ENCODE results near the gene MX1. TPM values are rescaled to one million over a fixed set of nuclear protein-coding genes. Genes with fewer than 3 reads are reported as not detected.

The MX1 gene
- total RNA-seq, 1 donor from 2014 or later, result 16.7 TPM

- Histone ChIP-seq H3K27ac (no peak overlapping the region), H3K4me1 (peaks cover 13% of the 10 kb centered on the region), H3K36me3 (no peaks in the 10 kb centered on the region), H3K27me3 (no peaks in the 10 kb centered on the region), H3K9me3 (no peaks in the 10 kb centered on the region), H3K4me3 (no peak overlapping the region)
- DNase-seq (ENCODE audit: extremely low spot score in 2 of 2), result no peak
- no peak for TF ChIP-seq POLR2AphosphoS5 (IDR thresholded peaks at IDR 0.05; ENCODE audit: insufficient read depth in 1 of 2, low read depth in 1 of 2)
- no peak for TF ChIP-seq POLR2A (IDR thresholded peaks at IDR 0.05)
- TF ChIP-seq CTCF (IDR thresholded peaks at IDR 0.05), result no peak
- intact Hi-C loops (cut with DNase I), result no loop called here
Observed at GRCh38 chr21:41390043-41390639, 35.9 kb upstream of the MX1 start.

GRCh38 chr21:41393876-41394465 is 32.1 kb upstream of the MX1 start:
- intact Hi-C loops (cut with DNase I), result no loop called here
- Histone ChIP-seq H3K27me3 (no peaks in the 10 kb centered on the region), H3K27ac (no peak overlapping the region), H3K4me1 (no peaks in the 10 kb centered on the region), H3K36me3 (peaks cover 0 to 6% of the 10 kb centered on the region in 2 donors), H3K9me3 (no peaks in the 10 kb centered on the region), H3K4me3 (no peak overlapping the region)
- no peak for TF ChIP-seq CTCF (IDR thresholded peaks at IDR 0.05)
- TF ChIP-seq POLR2AphosphoS5 (IDR thresholded peaks at IDR 0.05; ENCODE audit: insufficient read depth in 1 of 2, low read depth in 1 of 2), result no peak
- TF ChIP-seq POLR2A (IDR thresholded peaks at IDR 0.05), result no peak
- DNase-seq (ENCODE audit: extremely low spot score in 2 of 2), result peak; percentile 71 to 77

- no peaks in the 10 kb centered on the region for H3K9me3 ChIP-seq
Observed at GRCh38 chr21:41396558-41397075, 29.4 kb upstream of the MX1 start.

GRCh38 chr21:41397471-41397891 is 28.6 kb upstream of the MX1 start:
- DNase-seq (ENCODE audit: extremely low spot score in 2 of 2), result peak; percentile 55 to 77
- Histone ChIP-seq H3K4me3 (no peak overlapping the region), H3K27ac (no peak overlapping the region), H3K9me3 (no peaks in the 10 kb centered on the region), H3K36me3 (peaks cover 0 to 15% of the 10 kb centered on the region in 2 donors), H3K4me1 (no peaks in the 10 kb centered on the region), H3K27me3 (no peaks in the 10 kb centered on the region)
- intact Hi-C loops (cut with DNase I), result no loop called here
- TF ChIP-seq CTCF (IDR thresholded peaks at IDR 0.05), result no peak
- no peak for TF ChIP-seq POLR2AphosphoS5 (IDR thresholded peaks at IDR 0.05; ENCODE audit: insufficient read depth in 1 of 2, low read depth in 1 of 2)
- no peak for TF ChIP-seq POLR2A (IDR thresholded peaks at IDR 0.05)

More at GRCh38 chr21:41396558-41397075, 29.4 kb upstream of the MX1 start:
- TF ChIP-seq CTCF (IDR thresholded peaks at IDR 0.05) (no peak), POLR2AphosphoS5 (IDR thresholded peaks at IDR 0.05; ENCODE audit: insufficient read depth in 1 of 2, low read depth in 1 of 2) (peak in 1 of 2 donors; percentile 10)
- Histone ChIP-seq H3K27ac (no peak overlapping the region), H3K36me3 (peaks cover 0 to 15% of the 10 kb centered on the region in 2 donors), H3K27me3 (no peaks in the 10 kb centered on the region), H3K4me3 (no peak overlapping the region), H3K4me1 (no peaks in the 10 kb centered on the region)
- intact Hi-C loops (cut with DNase I), result no loop called here
- peak; percentile 58 to 82 for DNase-seq (ENCODE audit: extremely low spot score in 2 of 2)

GRCh38 chr21:41398251-41398650 is 27.8 kb upstream of the MX1 start:
- intact Hi-C loops (cut with DNase I), result no loop called here
- TF ChIP-seq POLR2A (IDR thresholded peaks at IDR 0.05) (no peak), POLR2AphosphoS5 (IDR thresholded peaks at IDR 0.05; ENCODE audit: insufficient read depth in 1 of 2, low read depth in 1 of 2) (no peak), CTCF (IDR thresholded peaks at IDR 0.05) (no peak)
- Histone ChIP-seq H3K27me3 (no peaks in the 10 kb centered on the region), H3K4me1 (no peaks in the 10 kb centered on the region), H3K36me3 (peaks cover 0 to 15% of the 10 kb centered on the region in 2 donors), H3K27ac (no peak overlapping the region), H3K9me3 (no peaks in the 10 kb centered on the region), H3K4me3 (no peak overlapping the region)
- DNase-seq (ENCODE audit: extremely low spot score in 2 of 2), result no peak
